GM19455 (cell line): ENCODE data around the gene ATP5F1D.

Experiments used
- ATAC-seq: cut with Tn5 transposase; IDR thresholded peaks from one replicate; pipeline ENCODE4 v1.9.1; 2021; ENCODE audit not compliant: unreplicated experiment

Gene ATP5F1D

DNA sequence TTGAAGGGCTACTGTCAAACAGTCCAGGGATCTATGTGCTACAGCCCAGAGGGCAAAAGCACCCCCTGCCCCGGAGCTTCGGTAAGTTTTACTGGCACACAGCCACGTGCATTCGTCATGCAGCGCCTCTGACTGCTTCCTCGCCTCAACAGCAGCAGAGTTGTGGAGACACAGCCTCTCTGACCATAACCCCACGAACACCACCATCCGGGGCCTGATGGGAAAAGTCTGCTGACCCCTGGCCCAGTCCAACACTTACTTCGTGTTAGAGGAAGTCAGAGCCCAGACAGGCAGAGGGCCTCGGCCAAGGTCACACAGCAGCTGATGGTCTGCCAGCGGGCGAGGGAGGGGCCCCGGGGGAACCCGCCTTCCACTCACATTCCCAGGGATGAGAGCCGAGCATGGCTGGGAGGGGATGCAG, 8.9 kb upstream of the ATP5F1D start:
- ATAC-seq, result no peak

DNA sequence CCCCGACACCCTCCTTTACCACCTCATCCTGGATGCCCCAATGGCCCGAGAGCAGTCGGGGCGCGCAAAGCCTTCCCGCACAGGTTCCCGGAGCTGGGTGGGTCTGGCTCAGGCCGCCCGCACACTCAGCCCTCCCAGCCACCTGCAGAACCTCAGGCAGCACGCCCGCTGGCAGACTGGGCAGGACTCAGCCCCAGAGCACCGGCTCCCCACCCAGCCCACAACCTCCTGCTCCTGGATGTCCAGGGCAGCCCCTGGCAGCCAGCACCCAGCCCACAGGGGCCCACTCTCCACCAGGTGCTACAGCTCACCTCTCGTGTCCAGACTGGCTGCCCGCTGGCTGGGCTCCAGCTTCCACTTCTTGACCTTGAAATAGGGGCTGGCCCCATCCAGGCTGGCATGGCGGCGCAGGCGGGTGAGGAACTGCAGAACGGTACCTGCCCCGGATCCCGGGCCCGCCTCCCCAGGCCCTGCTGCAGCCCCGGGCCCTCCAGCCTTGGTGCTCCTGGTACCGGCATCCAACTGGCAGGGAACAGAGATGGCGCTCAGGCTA, 8.4 kb upstream of the ATP5F1D start:
- no peak for ATAC-seq

DNA sequence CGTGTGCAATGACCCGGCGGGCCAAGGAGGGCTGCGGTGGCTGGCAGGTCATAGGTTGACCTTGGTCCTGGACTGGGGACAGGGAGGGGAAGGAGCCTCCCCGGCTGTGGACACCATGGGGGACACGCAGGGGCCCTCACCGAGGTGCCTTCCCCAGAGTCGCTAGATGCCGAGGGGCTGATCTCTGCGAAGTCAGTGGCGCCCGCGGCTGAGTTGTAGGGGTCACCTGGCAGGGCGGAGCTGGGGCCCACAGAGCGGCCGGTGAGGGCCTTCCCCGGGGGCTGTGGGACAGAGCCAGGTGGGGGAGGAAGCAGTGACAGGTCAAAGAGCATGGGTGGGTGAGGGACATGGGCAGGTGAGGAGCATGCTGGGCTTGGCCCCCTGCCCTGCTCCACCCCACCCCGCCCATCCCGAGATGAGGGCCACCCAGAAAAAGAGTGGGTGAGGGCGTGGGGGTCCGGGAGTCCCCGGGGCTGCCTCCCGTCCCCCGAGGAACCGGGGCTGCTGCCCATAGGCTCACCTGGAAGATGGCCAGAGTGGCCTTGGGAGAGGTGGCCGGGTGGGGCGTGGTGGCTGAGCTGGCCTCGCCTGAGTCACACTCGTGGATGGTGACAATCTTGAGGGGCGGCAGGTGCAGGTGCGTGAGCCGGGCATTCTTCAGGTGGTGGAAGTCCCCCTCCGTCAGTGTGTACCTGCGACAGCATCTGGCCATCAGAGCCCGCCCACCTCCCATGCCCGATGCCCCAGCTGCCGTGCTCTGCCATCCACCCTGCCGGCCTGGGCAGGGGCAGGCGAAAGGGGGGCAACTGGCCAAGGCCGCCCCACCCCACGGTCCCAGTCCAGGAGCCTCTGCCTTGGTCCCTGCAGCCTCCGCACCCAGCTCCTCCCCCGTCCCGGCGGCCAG, 7.2 kb upstream of the ATP5F1D start:
- no peak for ATAC-seq

DNA sequence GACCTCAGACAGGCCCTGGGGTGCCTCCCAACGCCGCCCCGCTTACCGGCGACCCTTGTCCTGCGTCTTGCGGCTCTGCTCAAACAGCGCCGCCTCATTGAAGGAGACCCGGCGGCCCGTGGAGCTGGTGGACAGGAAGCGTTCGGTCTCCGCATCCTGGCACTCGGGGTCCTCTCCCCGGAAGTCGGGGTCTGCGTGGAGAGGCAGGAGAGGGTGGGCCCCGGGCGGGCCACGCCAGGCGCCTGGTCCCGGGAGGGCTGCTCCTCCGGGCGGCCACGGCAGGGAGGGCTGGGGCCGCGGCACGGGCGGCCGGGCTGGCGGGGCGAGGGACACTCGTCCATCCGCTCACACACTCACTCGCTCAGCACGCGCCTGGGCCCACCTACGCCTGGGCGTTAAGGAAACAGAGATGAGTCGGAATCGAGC, 6.6 kb upstream of the ATP5F1D start:
- ATAC-seq, result no peak

DNA sequence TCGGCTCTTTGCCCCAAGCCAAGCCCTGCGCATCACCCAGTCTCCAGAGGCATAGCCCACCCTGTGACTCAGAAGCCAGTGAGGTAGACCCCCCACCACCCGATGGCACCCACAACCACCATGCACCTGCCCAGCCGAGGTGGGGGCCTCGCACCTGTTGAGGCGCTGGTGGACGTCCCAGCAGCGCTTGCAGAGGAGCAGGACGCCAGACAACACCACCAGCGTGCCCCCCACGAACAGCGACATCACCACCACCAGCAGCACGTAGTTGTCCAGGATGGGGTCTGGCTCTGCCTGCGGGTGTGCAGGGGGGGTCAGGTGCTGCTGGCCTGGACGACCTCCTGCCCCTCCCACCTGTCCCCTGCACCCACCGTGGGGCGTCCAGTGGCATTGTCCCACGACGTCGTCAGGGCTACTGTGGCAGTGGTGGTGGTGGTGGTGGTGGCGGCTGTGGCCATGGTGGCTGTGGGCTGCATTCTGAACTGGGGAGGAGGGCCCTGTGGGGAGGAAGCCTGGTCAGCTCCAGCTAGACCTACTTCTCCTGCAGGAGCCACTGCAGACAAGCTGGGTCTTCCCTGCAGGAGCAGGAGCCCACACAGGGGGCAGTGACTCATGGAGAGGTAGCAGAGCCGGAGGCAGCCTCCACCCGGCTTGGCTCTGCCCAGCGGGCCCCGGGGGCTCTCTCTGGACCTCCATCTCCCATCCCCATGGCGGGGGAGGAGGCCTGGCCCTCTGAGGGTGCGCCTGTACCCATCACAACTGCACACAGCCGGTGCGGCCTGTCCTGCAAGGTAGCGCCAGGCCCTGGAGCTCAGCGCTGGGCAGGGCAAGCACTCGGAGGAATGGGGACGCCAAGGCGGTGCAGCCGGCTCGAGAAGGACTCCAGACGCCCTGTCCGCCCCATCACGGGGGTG, 5.7 kb upstream of the ATP5F1D start:
- ATAC-seq, result no peak

DNA sequence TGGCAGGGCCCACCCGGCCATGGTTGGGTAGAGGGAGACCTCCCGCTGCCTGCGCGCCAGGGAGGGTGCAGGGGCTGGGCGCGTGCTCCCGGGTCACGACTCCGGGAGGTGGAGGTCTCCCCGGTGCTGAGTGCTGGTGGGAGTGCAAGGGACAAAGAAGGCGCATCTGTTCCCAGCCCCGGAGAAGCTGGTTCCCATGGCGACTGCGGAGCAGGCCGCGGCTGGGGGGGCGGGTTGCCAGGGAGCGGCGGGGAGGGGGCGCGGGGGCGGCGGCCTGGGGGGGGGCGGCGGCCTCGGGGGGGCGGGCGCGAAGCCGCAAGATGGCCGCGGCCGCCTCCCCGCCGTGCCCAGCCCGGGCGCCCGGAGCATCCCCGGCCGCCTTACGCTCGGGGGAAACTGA, 5.0 kb upstream of the ATP5F1D start:
- no peak for ATAC-seq

DNA sequence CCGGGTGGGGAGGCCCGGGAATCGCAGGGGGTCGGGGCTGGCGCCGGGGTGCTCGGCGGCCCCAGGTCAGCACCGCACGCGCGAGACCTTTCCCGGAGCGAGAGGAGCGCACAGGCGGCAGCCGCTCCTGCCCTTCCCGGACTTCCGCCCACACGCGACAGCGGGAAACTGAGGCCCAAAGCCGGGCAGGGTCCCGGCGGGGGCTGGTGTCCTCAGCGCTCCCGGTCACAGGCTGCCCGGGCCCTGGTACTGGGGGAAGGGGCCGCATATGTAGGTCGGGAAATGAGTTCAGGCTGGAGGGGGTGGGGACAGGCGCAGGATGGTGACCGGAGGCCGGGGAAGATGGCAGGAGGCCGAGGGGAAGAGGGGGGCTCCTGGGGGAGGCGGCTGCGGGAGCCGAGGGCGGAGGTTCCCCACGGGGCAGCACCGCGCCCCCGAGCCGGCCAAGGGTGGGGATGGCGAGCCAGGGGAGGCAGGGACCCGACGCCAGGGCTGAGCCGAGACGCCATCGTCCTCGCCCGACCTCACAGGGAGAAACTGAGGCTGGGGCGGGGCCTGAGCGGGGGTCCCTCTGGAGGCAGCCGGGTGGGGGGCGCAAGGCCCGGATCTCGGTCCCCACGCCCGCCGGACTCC, 4.4 kb upstream of the ATP5F1D start:
- no peak for ATAC-seq

DNA sequence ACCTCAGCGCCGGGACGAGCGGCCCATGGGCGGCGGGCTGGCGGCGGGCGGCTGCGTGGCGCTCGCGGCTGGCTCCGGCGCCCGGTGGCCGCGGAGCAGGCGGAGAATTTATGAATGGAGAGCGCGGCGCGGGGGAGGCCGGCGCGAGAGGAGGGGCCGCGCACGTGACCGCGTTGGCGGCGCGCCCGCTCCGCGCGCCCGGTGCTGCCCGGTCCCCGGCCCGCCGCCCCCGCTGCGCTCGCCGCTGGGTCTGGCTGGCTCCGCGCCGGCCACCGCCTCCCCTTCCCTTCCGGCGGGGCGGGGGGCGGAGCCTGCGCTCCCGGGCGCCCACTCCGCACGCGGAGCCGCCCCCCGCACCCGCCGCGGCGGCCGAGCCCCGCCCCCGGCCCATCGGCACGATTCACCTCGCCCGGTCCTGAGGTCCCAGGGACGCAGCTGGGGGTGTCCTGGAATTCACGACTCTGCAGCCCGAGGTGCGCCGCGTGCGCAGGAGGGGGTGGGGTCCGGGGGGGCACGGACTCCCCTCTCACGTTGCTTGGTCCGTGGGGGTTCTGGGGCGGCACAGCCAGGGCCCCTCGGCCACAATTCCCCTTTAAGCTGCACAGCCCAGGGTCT, 3.7 kb upstream of the ATP5F1D start, which contains the start of gene CBARP:
TSS of gene CBARP (minus strand) at position 252 of the 615 bp plus-strand sequence. CDS start 1,905 bp downstream, outside the sequence.
- ATAC-seq, result no peak

DNA sequence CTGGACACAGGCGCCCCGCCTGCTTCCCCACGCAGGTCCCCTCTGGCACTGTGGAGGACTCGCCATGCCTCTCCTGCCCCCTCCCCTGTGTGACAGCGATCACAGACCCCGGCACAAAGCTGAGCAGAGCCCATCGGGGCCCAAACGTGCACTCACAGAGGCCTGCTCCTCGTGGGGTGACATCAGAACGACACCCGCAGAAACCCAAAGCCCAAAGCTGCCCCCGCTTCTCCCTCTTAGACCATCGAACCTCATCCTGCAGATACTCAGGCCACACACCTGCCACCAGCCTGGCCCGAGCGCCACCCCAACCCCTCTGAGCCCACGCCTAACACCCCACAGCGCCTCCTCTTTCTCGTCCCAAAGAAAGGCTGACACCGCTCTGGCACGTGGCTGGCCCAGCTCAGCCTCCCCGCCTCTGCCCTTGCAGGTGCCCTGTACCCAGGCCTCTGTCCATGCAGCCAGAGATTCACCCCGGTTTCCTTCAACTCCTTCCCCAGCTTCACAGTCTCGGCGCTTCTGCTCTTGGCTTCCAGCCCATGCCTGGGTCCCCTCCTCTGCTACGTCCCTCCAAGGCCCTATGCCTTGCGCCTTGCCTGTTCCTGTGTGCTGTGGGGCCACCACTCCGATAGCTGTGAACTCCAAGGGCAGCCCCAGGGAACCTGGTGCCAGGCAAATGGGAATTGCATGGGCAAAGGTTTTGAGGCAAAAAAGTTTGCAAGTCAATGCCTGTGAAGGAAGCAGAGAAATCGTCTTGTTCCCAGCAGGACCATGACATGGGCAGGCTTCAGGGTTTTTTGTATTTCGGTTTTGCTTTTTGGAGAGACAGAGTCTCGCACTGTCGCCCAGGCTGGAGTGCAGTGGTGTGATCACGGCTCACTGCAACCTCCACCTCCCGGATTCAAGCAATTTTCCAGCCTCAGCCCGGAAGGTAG, 2.9 kb upstream of the ATP5F1D start:
- no peak for ATAC-seq

DNA sequence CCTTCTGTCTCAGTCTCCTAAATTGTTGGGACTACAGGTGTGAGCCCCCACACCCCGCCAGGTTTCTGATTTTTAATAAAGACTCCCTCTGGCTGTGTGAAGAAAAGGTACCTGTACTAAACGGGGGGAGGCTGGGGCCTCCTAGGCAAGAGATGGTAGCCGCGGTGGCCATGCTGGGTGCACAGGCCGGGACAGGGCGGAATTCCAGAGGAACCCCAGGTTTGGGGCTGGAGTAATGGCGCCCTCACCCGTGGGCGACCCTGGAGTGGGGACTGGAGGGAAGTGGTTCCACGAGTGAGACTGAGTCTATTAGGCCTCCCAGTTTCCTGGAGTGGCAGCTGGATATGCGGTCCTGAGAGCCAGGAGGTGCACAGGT, 2.1 kb upstream of the ATP5F1D start:
- ATAC-seq, result no peak

DNA sequence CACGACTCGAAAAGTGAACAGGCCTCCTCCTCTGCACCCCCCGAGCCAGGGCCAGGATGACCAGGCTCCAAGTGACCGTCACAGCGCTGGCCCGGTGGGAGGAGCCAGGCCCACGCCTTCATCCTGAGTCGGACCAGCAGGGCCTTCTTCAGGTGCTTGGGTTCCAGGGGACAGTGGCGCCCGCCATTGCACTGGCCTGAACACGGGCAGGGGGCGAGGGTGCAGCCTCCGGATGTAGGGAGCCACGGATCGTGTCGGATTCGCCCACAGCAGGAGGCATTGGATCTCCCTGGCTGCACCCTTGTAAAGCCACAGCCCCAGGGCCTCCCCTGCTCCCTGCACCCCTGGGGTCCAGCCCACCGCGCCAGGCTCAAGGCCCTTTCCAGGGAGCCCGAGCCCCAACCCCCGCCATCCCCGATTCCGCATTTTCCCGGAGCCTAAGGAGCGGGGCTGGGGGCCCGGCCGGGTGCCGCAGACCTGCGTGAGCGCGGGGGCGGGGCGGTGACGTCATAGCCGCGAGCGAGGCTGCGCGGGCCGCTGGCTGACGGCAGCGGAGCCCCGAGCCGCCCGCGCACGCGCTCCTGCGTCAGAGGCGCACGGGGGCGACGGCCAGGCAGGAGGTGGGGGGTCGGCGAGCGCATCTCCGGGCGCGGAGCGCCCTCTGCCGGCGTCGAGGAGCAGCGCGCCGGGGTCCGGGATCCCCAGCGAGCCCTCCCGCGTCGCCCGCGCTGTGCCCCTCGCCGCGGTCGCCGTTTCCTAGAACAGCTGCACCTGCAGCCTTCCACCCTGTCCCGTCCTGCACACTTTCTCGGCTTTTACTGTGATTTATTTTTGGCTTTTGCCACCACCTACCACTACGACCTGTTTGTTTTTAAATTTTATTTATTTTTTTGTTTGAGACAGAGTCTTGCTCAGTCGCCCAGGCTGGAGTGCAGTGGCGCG, 1.5 kb upstream of the ATP5F1D start:
- no peak for ATAC-seq

DNA sequence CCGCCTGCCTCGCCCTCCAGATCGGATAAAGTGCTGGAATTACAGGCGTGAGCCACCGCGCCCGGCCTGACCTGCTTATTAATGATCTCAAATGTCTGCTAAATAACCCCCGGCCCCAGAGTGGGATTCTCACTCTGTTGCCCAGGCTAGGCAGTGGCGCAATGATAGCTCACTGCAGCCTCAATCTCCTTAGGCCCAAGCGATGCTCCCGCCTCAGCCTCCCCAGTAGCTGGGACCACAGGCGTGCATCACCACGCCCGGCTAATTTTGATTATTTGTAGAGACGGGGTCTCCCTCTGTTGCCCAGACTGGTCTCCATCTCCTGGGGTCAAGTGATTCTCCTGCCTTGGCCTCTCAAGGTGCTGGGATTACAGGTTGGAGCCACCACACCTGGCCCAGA, 626 bp upstream of the ATP5F1D start:
- no peak for ATAC-seq

DNA sequence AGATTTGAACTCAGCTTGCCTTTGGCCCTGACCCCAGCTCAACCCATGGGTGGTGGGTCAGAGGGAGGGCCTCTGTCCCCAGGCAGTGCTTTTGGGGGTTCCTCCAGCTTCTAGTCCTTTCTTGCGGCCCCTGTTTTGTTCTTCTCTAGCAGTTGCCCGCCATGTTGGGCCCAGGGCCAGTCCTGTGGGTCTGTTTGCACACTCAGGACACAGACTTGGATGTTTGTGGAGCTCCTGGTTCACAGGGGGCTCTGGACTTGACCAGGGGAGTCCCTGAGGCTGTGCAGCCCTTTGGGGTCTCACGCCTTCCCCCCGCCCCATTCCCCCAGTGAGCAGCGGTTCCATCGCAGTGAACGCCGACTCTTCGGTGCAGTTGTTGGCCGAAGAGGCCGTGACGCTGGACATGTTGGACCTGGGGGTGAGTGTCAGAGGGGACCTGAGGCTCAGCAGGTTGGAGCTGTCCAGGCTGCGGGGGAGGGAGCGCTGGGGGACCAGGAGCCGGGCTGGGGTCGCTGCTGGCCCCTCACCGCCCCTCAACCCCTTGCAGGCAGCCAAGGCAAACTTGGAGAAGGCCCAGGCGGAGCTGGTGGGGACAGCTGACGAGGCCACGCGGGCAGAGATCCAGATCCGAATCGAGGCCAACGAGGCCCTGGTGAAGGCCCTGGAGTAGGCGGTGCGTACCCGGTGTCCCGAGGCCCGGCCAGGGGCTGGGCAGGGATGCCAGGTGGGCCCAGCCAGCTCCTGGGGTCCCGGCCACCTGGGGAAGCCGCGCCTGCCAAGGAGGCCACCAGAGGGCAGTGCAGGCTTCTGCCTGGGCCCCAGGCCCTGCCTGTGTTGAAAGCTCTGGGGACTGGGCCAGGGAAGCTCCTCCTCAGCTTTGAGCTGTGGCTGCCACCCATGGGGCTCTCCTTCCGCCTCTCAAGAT, 2.5 kb downstream of the ATP5F1D start:
- no peak for ATAC-seq

DNA sequence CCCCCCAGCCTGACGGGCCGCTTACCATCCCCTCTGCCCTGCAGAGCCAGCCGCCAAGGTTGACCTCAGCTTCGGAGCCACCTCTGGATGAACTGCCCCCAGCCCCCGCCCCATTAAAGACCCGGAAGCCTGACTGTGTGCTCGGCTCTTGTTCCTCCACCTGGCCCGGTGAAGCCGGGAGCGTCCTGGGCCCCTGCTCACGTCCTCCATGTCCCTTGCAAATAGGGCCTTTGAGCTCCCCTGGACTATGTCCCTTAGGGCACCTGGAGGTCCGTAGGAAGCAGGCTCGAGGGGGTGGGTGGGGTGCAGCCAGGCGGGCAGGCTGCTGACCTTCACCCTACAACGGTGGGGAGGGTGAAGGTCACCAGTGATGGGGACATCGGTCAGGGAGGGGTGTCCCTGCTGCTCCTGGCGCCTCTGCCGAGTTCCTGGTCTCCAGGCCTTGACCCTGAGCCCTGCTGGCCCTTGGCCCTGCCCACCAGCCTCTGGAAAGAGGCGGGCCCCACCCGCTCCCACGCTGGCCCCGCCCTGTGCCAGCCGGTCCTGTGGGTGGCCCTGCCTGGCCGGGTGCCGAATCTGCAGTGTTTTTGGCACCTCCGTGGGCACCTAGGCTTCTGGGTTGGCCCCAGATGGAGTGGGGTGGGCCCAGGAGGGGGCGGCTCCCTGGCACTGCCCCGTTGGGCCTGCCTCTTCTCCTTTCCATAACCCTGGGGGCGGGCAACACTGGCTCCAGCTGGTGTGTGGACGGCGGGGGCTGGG, 3.3 kb downstream of the ATP5F1D start:
- no peak for ATAC-seq

DNA sequence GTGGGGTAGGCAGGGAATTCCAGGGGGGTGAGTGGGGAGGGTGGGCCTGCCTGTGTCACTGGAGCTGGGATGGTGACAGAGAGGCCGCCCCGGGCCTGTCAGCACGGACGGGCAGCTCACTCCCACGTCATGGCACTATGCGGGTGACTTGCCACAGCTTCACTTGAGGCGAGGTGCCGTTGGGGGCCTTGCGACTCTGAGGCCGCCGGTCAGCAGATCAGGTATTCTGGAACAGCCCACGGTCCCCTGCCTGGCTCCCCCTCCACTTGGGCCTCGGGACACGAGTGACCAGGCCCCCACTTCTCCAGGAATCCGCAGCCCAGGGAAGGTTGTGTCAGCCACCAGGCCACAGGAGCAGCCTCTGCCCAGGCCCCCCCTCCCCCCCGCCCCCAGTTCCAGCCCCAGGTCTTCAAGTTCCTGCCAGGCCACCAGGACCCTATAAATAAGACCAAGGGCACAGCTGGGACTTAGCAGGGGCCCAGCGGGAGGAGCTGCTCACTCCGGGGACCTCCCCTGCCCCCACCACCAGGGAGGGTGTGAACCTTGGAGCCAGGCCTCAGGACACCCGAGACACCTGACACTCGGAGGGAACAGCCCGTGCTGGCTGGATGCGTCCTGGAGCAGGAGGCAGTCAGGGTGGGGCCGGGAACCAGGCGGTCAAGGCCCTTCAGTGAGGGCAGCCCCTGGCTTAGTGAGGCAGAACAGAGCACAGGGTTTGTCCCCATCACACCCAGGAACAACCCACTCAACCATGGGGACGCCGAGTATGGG, 4.1 kb downstream of the ATP5F1D start:
- ATAC-seq, result no peak
